Measurements from ENCODE around the gene PPP1R13L. TPM values are rescaled to one million over a fixed set of nuclear protein-coding genes. Genes with fewer than 3 reads are reported as not detected.
"Not testable (repeated sequence)": the region's sequence is repeated elsewhere in the genome, so short reads cannot be mapped to it uniquely, and the experiment has no call there.

The PPP1R13L gene
- total and polyA plus RNA-seq, 2 of the 8 experiments (the other 6 are each of a cell fraction or from before 2014, with no cell fraction given), result 9.1 to 15.3 TPM

GRCh38 chr19:45429896-45430295, 25.0 kb upstream of the PPP1R13L start:
- H3K23me2 ChIP-seq (ENCODE audit: low read depth, low read length); H2BK120ac ChIP-seq (replicated peaks; ENCODE audit: low read depth, low read length); H4K20me1 ChIP-seq (replicated peaks in 1 of 2; ENCODE audit: control insufficient read depth in 1 of 2, insufficient read depth in 2 of 2, low read length in 2 of 2); H4K8ac ChIP-seq (ENCODE audit: extremely low read depth, insufficient read depth, low read length); H3K18ac ChIP-seq (ENCODE audit: extremely low read depth, low read length); H3K79me2 ChIP-seq (ENCODE audit: control insufficient read depth in 1 of 2, insufficient read depth in 2 of 2, low read length in 2 of 2); H3K4me3 ChIP-seq (ENCODE audit: extremely low read depth in 1 of 4, insufficient read depth in 2 of 4, low read depth in 3 of 4, low read length in 4 of 4); POLR2A ChIA-PET (ENCODE audit: partially characterized antibody); H4K5ac ChIP-seq (ENCODE audit: insufficient read length, low read depth, low read length); H3K23ac ChIP-seq (ENCODE audit: insufficient read length); H2AK5ac ChIP-seq (ENCODE audit: low read depth, low read length); H2BK20ac ChIP-seq (ENCODE audit: low read length); H4K91ac ChIP-seq (replicated peaks; ENCODE audit: insufficient read length, low read length); H2BK5ac ChIP-seq (ENCODE audit: low read depth, low read length); H3K27me3 ChIP-seq (replicated peaks in 1 of 4; ENCODE audit: control insufficient read depth in 3 of 4, extremely low read depth in 1 of 4, insufficient read depth in 3 of 4, low read length in 3 of 4); H3K79me1 ChIP-seq (ENCODE audit: low read depth, low read length); FAIRE-seq; H3K4me2 ChIP-seq (ENCODE audit: insufficient read depth in 1 of 2, low read depth in 2 of 2, low read length in 2 of 2); H3K36me3 ChIP-seq (ENCODE audit: control insufficient read depth in 2 of 4, insufficient read depth in 4 of 4, low read length in 3 of 4); H3K4ac ChIP-seq (replicated peaks; ENCODE audit: insufficient read length, low read depth, low read length); H2BK15ac ChIP-seq (ENCODE audit: low read length); H2BK12ac ChIP-seq (ENCODE audit: low read depth, low read length); DNase-seq (ENCODE audit: low read depth in 1 of 2, low spot score in 2 of 2); H2AFZ ChIP-seq (ENCODE audit: low read length); H3K4me1 ChIP-seq (replicated peaks in 1 of 4; ENCODE audit: control insufficient read depth in 3 of 4, insufficient read depth in 4 of 4, low read length in 3 of 4); H3K14ac ChIP-seq (ENCODE audit: insufficient read length); H3K9me3 ChIP-seq (ENCODE audit: insufficient read depth in 2 of 2, low read depth in 1 of 2, low read length in 1 of 2); H3K9ac ChIP-seq (replicated peaks in 1 of 4; ENCODE audit: extremely low read depth in 1 of 4, low read depth in 3 of 4, low read length in 3 of 4); H3K27ac ChIP-seq (ENCODE audit: low read depth, low read length); H3K56ac ChIP-seq (replicated peaks; ENCODE audit: insufficient read length, low read depth, low read length): not testable (repeated sequence)
- CTCF ChIA-PET (ENCODE audit: partially characterized antibody), result interaction anchor here (0.6 to 21.2 kb wide), 4 partner anchors 10 to 96 kb away, joined by 3 to 760 read pairs (median 16); partner anchors contain the start of gene FOSB
- WGBS, 2 experiments (ENCODE audit: extremely low coverage in 1 of 2, insufficient coverage in 1 of 2, insufficient read length in 1 of 2, insufficient replicate concordance in 2 of 2, low coverage in 1 of 2, low lambda C conversion rate in 2 of 2, missing lambda C conversion rate in 1 of 2), result 84% methylated on average over 10 of the region's 11 CpGs; no CpG with 5 or more reads in 1 of the 2 experiments
